ENCODE results near the gene TRIM24.
"Not testable (repeated sequence)": the region's sequence is repeated elsewhere in the genome, so short reads cannot be mapped to it uniquely, and the experiment has no call there.

The TRIM24 gene

DNA sequence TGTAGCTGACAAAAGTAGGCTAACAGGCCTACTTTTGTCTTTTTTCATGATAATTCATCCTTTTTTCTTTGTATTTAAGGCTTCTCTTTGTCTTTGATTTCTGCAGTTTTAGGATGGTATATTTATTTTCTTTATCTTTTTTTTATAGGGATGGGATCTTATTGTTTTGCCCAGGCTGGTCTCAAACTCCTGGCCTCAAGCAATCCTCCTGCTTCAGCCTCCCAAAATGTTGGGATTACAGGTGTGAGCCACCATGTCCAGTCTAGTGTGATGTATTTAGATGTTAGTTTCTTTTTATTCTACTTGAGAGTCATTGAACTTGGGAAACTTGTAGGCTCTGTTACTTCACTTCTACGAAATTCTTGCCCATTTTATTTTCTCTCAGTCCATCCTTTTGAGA, 35.4 kb downstream of the TRIM24 start:
- no peak for DNase-seq (ENCODE audit: low read depth)

DNA sequence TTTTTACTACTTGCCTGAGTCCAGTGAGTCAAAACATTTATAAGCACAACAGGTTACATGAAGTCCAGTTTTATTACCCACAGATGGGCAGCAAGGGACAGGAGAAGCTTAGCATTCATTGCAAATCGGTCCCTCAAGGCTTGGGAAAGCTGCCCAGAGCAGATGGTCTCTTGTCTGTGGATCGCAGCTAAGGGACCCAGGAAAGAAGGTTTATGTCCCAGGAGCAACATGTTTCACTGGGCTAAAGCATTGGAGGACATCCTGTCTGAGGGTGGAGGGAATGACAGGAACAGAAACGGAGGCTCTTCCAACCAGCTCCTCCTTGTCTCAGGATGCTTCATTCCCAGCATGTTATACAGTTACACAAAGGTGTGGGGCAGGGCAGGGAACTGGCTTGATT, 39.3 kb downstream of the TRIM24 start:
- no peak for DNase-seq (ENCODE audit: low read depth)

DNA sequence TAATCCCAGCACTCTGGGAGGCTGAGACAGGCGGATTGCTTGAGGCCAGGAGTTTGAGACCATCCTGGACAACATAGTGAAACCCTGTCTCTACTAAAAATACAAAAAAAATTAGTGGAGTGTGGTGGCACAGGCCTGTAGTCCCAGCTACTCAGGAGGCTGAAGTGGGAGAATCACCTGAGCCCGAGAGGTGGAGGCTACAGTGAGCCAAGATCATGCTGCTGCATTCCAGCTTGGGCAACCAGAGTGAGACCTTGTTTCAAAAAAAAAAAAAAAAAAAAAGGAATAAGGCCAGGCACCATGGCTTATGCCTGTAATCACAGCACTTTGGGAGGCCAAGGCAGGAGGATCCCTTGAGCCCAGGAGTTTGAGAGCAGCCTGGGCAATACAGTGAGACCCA, 40.2 kb downstream of the TRIM24 start:
- DNase-seq (ENCODE audit: low read depth) = not testable (repeated sequence)

DNA sequence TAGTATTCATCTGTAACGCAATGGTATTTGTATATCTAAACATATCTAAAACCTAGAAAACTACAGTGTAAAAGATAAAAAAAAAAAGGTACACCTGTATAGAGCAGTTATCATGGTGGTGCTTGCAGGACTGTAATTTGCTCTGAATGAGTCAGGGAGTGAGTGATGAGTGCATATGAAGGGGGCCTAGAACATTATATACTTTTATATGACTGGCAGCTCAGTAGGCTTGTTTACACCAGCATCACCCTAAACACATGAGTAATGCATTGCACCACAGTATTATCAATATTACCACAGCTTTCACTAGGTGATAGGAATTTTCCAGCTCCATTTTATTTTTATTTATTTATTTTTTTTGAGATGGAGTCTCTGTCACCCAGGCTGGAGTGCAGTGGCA, 40.8 kb downstream of the TRIM24 start:
- no peak for DNase-seq (ENCODE audit: low read depth)

DNA sequence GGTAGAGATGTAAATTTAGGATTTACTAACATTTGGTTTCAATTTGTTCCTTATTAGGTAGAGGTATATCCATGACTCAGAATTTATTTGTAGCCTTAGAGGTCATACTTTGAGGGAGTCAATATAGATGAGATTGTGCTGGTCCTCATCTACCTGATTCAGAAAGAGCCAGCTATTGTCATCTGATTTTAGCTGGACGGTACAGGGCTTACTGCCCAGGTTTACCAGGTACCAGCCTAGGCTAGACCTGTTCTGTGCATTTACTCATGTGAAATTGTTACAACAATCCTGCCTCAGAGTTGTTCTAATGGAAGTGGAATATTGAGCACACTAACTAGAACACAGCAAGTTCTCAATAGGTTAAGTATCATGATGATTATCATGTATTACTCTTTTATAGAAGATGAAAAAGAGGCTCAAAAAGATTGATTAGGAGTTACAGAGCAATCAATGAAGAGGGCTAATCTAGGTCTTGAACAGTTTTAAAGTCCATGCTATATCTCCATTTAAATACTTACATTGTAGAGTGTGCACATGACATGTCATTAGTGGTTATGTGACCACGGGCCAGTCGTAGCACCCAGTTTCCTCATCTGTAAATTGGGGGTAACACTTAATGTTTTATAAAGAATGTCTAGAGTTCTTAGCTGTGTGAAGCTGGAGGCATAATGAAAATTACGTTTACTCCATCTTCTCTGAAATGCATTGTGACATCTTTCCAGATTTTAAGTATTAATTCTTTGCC, 42.1 kb downstream of the TRIM24 start:
- DNase-seq (ENCODE audit: low read depth) = no peak

DNA sequence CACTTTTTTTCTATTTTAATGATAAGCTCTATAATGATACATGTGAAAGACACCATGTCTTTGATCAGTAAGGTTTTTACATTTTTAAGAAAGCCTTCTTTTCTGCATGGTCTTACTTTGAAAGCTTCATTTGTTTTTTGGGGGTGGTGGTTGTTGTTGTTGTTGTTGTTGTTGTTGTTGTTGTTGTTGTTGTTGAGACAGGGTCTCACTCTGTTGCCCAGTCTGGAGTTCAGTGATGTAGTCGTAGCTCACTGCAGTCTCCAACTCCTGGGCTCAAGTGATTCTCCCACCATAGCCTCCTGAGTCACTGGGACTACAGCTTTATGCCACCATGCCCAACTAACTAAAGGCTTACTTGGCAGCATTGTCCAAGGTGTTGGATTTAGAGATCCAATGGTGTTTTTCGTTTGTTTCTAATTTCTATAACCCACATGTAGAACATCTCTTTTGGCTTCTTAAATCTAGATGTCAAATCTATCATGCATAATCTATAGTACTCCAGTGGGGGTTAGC, 45.4 kb downstream of the TRIM24 start:
- no peak for DNase-seq (ENCODE audit: low read depth)

DNA sequence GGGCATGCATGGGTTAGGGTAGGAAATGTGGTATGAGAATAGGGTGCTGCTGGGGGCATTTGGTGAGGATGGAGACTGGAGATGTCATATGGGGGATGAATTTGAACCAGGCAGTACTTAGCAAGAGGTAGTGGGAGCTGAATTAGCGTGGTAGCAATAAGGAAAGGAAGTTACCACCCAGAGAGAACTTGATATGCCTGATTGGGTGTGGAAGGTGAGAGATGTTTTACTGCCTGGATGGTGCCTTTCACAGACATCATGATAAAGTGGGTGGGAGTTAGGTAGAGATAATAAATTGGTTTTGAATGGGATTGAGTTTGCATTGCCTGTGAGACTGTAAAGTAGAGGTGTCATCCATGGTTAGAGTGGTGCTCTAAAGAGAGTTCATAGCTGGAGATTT, 46.7 kb downstream of the TRIM24 start:
- no peak for DNase-seq (ENCODE audit: low read depth)

DNA sequence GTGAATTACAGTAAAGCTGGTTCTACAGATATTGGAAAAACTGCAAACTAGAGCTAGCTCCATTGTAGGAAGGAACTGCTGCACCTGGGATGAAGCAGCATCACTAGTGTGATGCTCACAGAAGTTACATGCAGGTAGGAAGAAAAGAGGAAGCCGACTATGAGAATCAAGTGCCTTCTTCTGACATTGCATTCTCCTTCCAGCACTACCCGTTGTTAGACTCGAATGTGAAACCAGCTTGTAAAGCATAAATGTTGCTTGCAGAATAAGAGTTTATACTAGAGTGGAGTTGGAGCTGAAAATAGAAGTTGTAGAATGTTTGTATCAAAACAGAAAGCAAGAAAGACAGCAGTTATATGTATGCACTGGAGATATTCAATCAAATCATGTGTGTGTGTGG, 49.9 kb downstream of the TRIM24 start:
- no peak for DNase-seq (ENCODE audit: low read depth)

DNA sequence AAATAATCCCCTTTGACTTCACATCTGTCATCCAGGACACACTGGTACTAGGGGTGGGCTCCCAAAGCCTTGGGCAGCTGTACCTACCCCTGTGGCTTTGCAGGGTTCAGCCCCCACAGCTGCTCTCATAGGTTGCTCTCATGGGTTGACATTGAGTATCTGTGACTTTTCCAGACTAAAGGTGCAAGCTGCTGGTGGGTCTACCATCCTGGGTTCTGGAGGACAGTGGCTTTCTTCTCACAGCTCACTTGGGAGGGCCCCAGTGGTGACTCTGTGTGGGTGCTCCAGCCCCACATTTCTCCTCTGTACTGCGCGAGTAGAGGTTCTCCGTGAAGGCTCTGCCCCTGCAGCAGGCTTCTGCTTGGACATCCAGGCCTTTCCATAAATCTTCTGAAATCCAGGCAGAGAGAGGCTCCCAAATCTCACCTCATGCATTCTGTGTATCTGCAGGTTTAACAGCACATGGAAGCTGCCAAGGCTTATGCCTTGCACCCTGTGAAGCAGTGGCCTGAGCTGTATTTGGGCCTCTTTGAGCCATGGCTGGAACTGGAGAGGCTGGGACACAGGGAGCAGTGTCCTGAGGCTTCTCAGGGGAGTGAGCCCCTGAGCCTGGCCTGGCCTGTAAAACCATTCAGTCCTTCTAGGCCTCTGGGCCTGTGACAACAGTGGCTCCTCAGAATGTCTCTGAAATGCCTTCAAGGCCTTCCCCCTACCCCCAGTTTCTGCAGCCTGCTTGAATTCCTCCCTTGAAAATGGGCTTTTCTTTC, 52.2 kb downstream of the TRIM24 start:
- no peak for DNase-seq (ENCODE audit: low read depth)

DNA sequence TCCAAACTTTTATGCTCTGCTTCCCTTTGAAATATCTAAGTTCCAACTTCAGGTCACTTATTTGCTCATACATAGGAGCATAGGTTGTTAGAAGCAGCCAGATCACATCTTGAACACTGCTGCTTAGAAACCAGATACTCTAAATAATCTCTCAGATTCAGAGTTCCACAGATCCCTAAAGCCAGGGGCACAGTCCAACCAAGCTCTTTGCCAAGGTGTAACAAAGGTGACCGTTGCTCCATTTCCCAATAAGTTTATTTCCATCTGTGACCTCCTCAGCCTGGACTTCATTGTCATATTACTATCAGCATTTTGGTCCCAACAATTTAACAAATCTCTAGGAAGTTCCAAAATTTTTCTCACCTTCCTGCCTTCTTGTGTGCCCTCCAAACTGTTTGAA, 52.8 kb downstream of the TRIM24 start:
- DNase-seq (ENCODE audit: low read depth) = no peak

DNA sequence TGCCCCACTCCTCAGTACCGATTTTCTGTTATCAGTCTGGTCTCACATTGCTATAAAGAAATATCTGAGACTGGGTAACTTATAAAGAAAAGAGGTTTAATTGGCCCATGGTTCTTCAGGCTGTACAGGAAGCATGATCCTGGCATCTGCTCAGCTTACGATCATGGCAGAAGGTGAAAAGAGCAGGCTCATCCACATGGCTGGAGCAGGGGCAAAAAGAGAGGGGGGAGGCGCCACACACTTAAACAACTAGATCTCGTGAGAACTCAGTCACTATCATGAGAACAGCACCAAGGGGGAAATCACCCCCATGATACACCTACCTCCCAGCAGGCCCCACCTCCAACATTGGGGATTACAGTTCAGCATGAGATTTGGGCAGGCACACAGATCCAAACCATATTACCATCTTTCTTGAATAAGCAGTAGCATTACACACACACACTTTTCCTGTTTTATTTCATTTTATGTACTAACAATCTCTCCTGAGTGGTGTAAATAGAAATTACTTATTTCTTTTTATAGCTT, 53.3 kb downstream of the TRIM24 start:
- DNase-seq (ENCODE audit: low read depth) = no peak

DNA sequence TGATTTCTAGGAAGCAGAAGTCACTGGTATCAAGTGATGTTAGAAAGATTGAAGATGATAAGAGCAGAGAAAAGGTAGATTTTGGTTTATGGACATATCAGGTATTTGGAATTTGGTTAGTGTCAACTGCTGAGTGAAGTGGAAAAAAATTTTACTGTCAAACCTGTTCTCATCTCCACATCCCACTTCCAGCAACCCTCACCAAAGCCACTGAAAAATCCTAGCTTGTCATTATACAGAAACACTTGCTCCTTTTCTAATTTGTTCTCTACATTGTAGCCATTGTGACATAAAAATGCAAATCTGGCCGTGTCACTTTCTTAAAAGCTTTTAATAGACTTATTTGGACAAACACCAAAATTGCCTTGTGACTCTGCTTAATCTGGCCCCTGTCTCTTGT, 54.0 kb downstream of the TRIM24 start:
- DNase-seq (ENCODE audit: low read depth) = no peak

DNA sequence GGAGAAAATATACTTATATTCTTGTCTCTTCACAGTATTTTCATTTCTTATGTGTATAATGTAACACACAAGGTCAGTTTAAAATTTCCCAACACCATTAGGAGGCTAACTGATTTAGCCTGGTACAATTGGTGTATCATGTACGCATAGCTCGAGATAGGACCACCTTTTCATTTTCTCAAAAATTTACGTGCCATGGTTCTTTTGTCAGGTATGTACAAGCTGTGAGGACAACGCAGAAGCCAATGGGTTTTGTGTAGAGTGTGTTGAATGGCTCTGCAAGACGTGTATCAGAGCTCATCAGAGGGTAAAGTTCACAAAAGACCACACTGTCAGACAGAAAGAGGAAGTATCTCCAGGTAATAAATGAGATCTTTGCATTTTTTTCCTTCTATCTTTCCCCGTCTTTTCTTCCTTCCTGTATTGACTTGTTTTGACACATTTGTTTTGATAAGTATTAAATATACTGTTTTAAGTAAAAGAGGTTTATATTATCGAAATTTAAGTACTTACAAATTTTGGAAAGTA, 55.0 kb downstream of the TRIM24 start:
- no peak for DNase-seq (ENCODE audit: low read depth)

DNA sequence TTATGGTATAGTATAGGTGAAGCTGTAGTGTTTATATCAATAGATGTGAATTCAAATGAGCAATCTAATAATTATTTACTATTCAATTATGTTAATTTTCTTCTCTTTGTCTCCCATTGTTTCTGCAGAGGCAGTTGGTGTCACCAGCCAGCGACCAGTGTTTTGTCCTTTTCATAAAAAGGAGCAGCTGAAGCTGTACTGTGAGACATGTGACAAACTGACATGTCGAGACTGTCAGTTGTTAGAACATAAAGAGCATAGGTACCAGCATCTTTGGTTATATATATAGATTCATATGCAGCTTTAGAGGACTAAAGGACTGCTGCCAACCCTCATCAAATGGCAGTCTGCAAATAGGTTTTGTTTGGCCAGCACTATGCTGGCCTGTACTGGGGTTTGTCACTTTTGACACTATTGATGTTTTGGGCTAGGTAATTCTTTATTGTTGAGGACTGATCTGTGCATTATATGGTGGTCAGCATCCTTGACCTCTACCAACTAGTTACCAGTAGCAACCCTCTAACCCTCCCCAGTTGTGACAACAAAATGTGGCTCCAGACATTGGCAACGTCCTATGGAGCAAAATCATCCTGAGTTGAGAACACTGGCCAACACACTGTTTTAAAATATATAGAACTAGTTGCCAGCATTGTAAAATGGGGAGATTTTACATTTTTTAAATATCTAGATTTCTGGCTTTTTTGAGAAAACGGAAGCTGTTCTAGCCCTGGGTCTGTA, 59.2 kb downstream of the TRIM24 start:
- DNase-seq (ENCODE audit: low read depth) = no peak

DNA sequence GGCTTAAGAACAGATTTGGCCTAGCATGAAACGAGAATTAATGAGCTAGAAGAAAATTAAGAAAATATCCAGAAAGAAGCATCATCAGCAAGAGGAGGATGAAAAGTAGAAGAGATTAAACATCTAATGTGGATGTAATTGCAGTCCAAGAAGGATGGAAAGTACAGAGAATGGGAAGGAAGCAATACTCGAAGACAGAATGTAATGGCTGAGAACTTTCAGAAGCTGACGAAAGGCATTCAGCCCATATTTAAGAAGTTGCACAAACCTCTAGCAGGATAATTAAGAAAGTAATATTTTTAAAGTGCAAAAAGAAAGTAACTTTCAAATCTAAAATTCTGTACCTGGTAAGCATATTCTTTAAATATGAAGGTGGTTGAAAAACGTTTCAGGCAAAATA, 60.7 kb downstream of the TRIM24 start:
- DNase-seq (ENCODE audit: low read depth) = no peak

DNA sequence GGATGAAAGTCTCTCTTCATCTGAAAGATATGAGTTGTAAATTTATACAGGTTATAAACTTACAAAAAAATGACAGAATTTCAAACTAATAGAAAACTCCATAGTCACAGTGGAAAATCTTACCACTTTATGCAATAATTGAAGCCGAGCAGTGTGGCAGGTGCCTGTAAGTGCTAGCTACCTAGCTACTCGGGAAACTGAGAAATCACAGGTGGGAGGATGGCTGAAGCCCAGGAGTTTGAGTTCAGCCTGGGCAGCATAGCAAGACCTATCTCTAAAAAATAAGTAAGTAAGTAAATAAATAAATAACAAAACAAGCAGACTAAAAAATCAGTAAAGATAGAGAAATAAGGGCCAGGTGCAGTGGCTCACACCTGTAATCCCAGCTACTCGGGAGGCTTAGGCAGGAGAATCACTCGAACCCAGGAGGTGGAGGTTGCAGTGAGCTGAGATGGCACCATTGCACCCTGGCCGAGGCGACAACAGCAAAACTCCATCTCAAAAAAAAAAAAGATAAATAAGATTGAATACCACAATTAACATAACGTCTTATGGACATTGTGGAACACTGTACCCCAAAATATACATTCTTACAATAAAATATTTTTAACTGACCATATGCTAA, 61.9 kb downstream of the TRIM24 start:
- no peak for DNase-seq (ENCODE audit: low read depth)

DNA sequence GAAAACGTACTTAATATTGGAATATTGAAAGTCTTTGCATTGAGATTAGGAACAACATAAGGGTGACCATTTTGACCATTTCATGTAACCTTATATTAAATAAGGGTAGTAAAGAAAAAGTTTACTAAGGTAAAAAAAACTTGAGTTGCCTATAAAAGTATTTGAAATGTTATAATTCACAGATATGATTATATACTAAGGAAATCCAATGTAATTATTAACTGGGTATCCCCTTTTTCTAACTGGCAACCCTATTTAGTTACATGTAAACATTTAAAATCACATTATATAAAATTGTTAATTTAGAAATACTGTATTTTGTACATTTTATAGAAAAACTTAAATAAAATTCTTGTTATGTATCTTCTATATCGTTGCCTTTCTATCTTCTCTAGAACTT, 64.2 kb downstream of the TRIM24 start:
- DNase-seq (ENCODE audit: low read depth) = no peak

DNA sequence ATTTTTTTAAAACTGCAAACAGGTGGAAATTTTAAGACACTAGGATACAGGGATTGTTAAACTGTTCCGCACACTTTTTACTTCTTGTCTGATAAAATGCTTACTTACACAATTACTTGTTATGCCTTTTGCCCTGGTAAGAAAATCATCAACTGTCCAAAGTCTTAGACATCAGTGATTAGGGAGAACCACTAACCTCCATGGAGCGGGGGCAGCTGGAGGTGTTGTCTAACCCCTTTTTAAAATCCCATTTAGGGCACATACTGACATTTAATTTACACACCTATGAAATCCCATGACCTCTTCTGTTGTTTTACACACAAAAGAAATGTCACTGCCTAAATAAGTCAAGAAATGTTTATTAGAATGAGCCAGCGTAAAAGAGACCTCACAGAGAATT, 65.7 kb downstream of the TRIM24 start:
- DNase-seq (ENCODE audit: low read depth) = no peak

DNA sequence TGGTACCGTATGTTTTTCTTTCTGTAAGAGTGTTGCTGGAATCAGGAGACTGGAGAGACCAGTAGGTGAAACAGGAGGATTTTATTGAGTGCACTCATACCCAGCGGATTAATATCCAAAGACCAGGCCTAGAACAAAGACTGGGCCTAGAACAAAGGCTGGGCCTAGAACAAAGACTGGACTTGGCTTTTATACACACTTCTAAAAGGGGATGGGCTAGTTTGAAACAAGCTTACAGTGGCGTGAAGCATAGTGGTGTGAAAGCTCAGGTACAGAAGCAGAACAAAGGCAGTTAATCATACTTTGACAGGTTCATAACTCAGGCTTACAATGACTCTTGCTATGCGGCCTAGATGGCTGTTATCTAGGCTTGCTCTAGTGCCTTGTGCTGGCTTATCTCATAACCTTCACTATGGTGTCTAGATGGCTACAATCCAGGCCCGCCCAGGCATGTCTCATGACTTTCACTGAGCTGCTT, 67.7 kb downstream of the TRIM24 start:
- DNase-seq (ENCODE audit: low read depth) = no peak

DNA sequence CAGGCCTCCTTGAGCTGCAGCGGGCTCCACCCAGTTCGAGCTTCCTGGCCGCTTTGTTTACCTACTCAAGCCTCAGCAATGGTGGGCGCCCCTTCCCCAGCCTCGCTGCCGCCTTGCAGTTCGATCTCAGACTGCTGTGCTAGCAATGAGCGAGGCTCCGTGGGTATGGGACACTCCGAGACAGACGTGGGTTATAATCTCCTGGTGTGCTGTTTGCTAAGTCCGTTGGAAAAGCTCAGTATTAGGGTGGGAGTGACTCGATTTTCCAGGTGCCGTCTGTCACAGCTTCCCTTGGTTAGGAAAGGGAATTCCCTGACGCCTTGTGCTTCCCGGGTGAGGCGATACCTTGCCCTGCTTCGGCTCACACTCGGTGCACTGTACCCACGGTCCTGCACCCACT, 76.8 kb downstream of the TRIM24 start:
- not testable (repeated sequence) for DNase-seq (ENCODE audit: low read depth)

DNA sequence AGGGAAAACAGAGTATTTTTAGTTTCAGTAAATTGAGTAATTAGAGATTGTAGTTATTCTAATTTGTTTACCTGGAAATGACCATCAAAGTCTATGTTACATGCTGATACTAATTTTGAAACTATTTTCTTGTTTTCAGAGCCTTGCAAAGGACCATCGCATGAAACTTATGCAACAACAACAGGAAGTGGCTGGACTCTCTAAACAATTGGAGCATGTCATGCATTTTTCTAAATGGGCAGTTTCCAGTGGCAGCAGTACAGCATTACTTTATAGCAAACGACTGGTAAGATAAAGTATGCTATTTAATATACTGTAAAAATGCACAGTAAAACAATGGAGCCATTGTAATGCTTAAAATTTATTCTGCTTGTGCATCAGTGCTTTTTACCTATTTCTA, 78.5 kb downstream of the TRIM24 start:
- DNase-seq (ENCODE audit: low read depth) = peak; percentile 11
